NCI-H526 treated with DMSO at 0.1 percent for 48 hours (cell line): Measurements from ENCODE around the gene ZNF195.
"Not testable (repeated sequence)": the region's sequence is repeated elsewhere in the genome, so short reads cannot be mapped to it uniquely, and the experiment has no call there.

ENCODE experiments used
- DNase-seq: peaks from one replicate; lab custom pipeline; 2025; lab: John Stamatoyannopoulos, UW

ZNF195 gene

GRCh38 chr11:3378426-3379423, at the start of gene ZNF195:
Gene ZNF195, minus strand, starts transcription at chr11:3379146. Its CDS starts 106 bp downstream, at chr11:3379040.
- peak; percentile 99 for DNase-seq

- peak; percentile 7 for DNase-seq
Measured at GRCh38 chr11:3428076-3428475, 49.1 kb upstream of the ZNF195 start.

GRCh38 chr11:3426541-3426940, 47.6 kb upstream of the ZNF195 start:
- not testable (repeated sequence) for DNase-seq

- DNase-seq: peak; percentile 4
Measured at GRCh38 chr11:3423928-3424327, 45.0 kb upstream of the ZNF195 start.

GRCh38 chr11:3423138-3423731, 44.3 kb upstream of the ZNF195 start:
- DNase-seq: not testable (repeated sequence)

GRCh38 chr11:3422380-3423137, 43.6 kb upstream of the ZNF195 start:
- DNase-seq: peak; percentile 99

- DNase-seq: not testable (repeated sequence)
Measured at GRCh38 chr11:3421608-3422379, 42.8 kb upstream of the ZNF195 start.

GRCh38 chr11:3420281-3421042, 41.5 kb upstream of the ZNF195 start:
- DNase-seq: not testable (repeated sequence)

- not testable (repeated sequence) for DNase-seq
Measured at GRCh38 chr11:3419496-3419895, 40.5 kb upstream of the ZNF195 start.

- peak; percentile 34 for DNase-seq
Measured at GRCh38 chr11:3417047-3417446, 38.1 kb upstream of the ZNF195 start.

GRCh38 chr11:3415301-3415700, 36.4 kb upstream of the ZNF195 start:
- not testable (repeated sequence) for DNase-seq

GRCh38 chr11:3413666-3414065, 34.7 kb upstream of the ZNF195 start:
- not testable (repeated sequence) for DNase-seq

GRCh38 chr11:3412837-3413236, 33.9 kb upstream of the ZNF195 start:
- DNase-seq: no peak

- peak; percentile 65 for DNase-seq
Measured at GRCh38 chr11:3408722-3409121, 29.8 kb upstream of the ZNF195 start.

- DNase-seq: not testable (repeated sequence)
Measured at GRCh38 chr11:3408058-3408605, 29.2 kb upstream of the ZNF195 start.

- not testable (repeated sequence) for DNase-seq
Measured at GRCh38 chr11:3406937-3407336, 28.0 kb upstream of the ZNF195 start.

- not testable (repeated sequence) for DNase-seq
Measured at GRCh38 chr11:3406223-3406875, 27.4 kb upstream of the ZNF195 start.

- DNase-seq: not testable (repeated sequence)
Measured at GRCh38 chr11:3404076-3404925, 25.4 kb upstream of the ZNF195 start.

- DNase-seq: not testable (repeated sequence)
Measured at GRCh38 chr11:3402861-3403250, 23.9 kb upstream of the ZNF195 start.
